ENCODE data around the gene RAPGEF6. TPM values are rescaled to one million over a fixed set of nuclear protein-coding genes. Genes with fewer than 3 reads are reported as not detected.
"Not testable (repeated sequence)": the region's sequence is repeated elsewhere in the genome, so short reads cannot be mapped to it uniquely, and the experiment has no call there.

The RAPGEF6 gene
- total RNA-seq, 2 donors from 2014 or later, result 18.9 to 19.9 TPM

GRCh38 chr5:131382407-131383395 is 252.3 kb downstream of the RAPGEF6 start:
- no peak for DNase-seq (ENCODE audit: low spot score)
- intact Hi-C loops (cut with DNase I), result no loop called here

- no peak for DNase-seq (ENCODE audit: low spot score)
- intact Hi-C loops (cut with DNase I), result no loop called here
Measured at GRCh38 chr5:131381777-131382176, 253.3 kb downstream of the RAPGEF6 start.

GRCh38 chr5:131381021-131381420 is 254.0 kb downstream of the RAPGEF6 start:
- DNase-seq (ENCODE audit: low spot score), result no peak
- intact Hi-C loops (cut with DNase I), result no loop called here

GRCh38 chr5:131380238-131380637 is 254.8 kb downstream of the RAPGEF6 start:
- intact Hi-C loops (cut with DNase I); DNase-seq (ENCODE audit: low spot score): not testable (repeated sequence)

- intact Hi-C loops (cut with DNase I), result no loop called here
- no peak for DNase-seq (ENCODE audit: low spot score)
Measured at GRCh38 chr5:131379723-131380122, 255.3 kb downstream of the RAPGEF6 start.

- intact Hi-C loops (cut with DNase I), result no loop called here
- no peak for DNase-seq (ENCODE audit: low spot score)
Measured at GRCh38 chr5:131378721-131379541, 256.1 kb downstream of the RAPGEF6 start.

GRCh38 chr5:131377785-131378325 is 257.2 kb downstream of the RAPGEF6 start:
- no peak for DNase-seq (ENCODE audit: low spot score)
- intact Hi-C loops (cut with DNase I), result no loop called here

- DNase-seq (ENCODE audit: low spot score), result no peak
- intact Hi-C loops (cut with DNase I), result no loop called here
Measured at GRCh38 chr5:131377346-131377745, 257.7 kb downstream of the RAPGEF6 start.

- intact Hi-C loops (cut with DNase I), result no loop called here
- no peak for DNase-seq (ENCODE audit: low spot score)
Measured at GRCh38 chr5:131375351-131375750, 259.7 kb downstream of the RAPGEF6 start.

Other genes starting within 250 kb of the RAPGEF6 start
- gene FNIP1, start 161.8 kb upstream of the RAPGEF6 start, total RNA-seq, result 10 to 100 TPM; 34.1 to 39.5 TPM